HG02623 (cell line): ENCODE data around the gene PLA2G15.

Experiments
- ATAC-seq: cut with Tn5 transposase; IDR thresholded peaks from one replicate; pipeline ENCODE4 v1.9.1; 2021; ENCODE audit warnings: moderate library complexity; ENCODE audit not compliant: unreplicated experiment

Gene PLA2G15

DNA sequence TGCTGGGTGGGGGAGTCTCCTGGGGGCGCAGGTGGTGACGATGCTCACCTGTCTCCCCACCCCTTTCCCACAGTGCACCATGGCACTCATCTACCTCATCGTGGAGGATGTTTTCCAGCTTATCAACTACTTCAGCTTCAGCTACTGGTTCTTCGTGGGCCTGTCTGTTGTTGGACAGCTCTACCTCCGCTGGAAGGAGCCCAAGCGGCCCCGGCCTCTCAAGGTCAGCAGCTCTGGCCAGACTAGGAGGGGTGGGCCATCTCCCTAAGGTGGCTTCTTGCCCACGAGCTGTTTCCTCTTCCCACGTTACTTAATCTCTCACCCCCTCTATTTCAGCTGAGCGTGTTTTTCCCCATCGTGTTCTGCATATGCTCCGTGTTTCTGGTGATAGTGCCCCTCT lies 51.1 kb downstream of the PLA2G15 start:
- no peak for ATAC-seq

DNA sequence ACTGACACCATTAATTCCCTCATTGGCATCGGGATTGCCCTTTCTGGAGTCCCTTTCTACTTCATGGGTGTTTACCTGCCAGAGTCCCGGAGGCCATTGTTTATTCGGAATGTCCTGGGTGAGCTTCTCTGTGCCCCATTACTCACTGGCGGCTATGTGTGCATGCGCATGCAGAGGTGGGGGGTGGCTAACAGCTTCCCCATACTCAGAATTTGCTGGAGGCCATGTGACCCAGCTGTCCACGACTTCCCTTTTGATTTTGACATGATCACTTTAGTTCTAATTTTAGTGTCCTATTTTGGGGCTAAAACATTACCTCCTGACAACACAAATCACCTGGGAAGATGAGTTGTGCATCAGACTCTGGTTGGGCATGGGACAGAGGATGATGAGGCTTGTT lies 51.5 kb downstream of the PLA2G15 start:
- ATAC-seq = no peak

DNA sequence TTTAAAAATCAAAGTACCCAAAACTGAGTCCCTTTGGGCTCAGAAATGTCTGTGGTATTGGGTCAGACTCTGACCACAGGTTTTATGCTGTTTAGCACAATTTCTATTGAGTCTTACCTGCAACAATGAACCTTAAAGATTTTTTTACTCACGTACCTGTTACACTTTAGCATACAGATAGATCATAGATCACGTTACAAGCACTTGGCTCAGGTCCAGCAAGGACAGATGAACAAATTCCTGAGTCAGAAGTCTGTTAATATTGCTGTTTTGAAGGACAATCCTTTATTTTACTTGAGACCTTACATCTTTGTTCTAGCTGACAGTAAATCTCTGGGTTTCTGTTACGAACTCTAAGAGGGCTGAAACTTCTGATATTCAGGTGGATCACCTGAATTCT lies 52.7 kb downstream of the PLA2G15 start:
- ATAC-seq = no peak

DNA sequence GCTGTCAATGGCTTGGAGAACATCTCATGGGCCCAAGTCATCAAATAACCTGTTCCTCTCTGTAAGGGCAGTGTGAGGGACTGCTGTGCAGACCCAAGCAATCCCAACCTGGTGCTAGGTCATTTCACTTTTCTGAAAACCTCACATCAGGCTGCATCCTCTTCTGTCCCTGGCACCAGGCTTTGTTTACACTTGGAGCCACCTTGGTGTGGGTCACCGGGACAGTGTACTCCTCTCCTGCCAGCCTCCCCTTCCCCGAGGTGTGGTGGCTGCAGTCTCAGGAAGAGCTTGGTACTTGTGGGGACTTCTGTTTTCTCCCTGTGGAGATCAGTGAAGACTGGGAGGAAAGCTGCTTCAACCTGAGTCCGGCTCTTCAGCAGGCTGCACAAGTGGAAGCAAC lies 53.1 kb downstream of the PLA2G15 start:
- ATAC-seq = no peak

DNA sequence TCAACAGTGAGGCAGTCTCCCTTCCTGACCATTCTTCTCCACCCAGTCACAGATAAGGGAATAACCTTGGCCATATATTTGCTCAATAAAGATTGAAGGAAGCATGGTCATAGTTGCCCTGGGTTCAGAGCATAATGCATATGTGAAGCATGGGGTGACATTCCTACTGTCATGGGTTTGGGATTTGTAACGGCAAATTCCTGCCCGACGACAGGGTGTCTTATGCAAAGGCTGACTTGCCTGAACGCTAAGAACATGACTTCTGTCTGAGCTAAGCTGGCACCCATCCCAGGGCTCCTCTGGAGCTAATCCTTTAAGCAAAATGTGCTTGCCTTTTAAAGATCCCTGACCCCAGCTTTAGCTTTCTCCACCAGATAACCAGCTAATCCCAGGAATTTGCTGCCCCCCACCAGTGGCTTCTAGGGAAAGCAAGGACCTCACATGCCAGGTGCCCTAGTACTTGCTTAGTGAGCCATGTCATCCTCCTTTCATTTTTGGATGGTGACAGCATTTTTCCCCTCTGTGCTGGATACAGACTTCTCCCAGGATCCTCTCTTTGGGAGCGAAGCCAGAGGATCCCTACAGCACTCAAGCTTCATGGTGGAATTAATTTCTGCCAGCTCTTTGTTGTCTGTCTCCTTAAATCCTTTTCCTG lies 53.9 kb downstream of the PLA2G15 start:
- ATAC-seq = no peak

DNA sequence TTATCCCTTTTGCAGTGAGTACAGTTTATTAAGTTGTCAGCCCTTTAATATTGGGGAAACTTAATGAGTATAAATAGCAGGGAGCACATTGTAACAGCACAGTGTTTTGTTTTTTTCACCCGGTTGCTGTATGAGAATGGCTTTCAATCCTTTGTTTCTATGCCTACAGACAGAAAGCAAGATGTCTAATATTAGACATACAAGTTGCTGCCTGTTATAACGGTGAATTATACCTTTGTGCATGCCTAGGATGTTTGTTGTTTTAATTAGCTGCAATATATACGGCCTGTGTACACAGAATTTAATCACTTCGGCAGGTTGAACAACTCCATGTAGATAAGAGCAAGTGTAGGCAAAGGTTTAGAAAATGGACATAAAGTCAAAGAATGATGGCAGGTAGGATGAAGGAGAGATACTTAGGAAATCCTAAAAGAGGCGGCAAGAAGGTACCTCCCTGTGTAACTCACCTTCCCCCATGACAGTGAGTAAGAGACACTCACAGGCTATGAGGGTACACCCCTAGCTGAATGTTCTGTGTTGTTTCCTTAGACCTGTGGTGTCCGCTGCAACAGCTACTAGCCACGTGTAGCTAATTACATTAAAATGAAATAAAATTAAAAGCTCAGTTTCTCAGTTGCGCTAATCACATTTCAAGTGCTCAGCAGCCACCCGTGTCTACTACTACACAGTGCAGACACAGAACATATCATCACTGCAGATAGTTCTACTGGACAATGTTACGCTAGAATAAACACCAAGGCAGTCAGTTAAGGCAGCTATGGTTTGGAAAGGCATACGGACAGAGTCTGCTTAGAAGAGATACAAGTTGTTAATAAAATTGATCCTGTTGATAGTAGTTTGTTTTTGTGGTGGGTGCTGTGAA lies 54.6 kb downstream of the PLA2G15 start:
- ATAC-seq = no peak

DNA sequence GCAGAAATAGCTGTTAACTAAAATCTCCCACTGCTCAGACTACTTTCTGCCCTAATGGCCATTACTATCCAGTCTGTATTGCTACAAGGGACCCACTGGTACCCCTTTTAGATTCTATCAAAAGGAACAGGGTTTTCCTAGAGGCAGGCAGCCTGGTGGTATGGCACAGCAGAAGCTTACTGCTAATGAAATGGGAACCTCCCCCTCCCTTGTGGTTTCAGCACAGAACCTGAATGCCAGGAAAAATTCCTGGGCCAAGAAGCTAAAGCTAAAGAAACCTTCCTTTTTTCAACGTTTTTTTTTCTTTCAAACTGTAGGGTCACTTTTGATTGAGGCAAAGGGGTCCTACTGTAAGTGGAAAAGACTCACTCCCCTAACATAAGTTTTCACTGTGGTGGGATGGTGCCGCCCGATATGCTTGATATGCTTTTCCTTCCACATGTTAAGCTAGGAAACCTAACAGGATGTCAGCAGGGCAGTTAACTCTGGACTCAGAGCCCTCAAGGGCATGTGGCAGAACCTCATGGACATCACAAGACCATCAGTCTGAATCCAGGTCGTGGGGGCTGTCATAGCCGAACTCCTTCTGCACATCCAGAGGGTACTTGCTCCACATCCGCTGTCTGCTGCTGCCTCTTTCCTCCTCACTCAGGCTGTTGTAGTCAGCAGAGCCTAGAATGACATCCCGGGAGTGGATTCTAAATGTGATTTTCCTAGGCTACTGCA lies 55.7 kb downstream of the PLA2G15 start:
- no peak for ATAC-seq

DNA sequence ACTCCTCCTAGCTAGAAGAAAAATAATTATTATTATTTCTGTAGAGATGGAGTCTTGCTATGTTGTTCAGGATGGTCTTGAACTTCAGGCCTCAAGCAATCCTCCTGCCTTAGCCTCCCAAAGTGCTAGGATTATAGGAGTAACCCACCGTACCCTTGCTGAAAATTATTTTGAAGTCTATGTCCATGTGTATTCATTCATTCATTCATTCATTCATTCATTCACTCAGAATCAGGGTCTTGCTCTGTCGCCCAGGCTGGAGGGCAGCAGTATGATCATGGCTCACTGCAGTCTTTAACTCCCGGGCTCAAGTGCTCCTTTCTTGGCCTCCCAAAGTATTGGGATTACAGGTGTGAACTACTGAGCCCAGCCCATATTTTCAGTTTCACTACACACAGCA lies 61.5 kb downstream of the PLA2G15 start:
- ATAC-seq = no peak

DNA sequence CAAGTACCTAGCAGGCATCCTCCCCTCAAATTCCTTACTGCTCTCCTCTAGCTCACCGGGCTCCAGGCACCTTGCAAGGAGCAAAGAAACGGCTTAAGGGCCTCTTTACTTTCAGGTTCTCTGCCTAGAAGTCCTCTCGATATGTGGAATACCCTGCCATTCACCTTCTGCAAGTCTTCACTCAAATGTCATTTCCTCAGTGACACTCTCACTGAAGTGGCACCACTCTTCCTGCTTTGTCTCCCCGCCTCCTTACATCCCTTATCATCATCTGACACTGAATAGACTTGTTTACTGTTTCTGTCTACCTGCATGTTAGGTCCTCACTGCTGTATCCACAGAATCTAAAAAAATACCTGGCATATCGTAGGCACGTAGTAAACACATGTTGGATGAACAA lies 64.6 kb downstream of the PLA2G15 start:
- no peak for ATAC-seq

DNA sequence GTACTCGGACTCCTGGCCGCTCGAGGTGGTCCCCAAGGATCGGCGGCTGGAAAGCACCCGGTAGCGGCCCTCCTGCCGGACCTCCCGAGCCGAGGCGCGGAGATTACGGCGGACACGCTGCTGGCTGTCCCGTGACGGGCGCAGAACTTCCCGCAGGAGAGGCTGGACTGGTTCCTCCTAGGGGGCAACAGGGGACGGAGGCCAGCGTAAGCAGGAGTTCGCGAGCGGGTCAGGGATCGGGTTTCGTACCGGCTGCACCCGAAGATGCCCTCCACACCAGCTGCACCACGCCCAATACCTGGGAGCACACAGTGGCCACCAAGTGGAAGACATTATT lies 65.2 kb downstream of the PLA2G15 start:
- ATAC-seq = peak; percentile 21
